NT2/D1 (cell line): ENCODE data around the gene LMBR1L.

ENCODE experiments used
- SUZ12 ChIP-seq: IDR thresholded peaks from 2 replicates; pipeline ENCODE4 v1.6.1; 2011; ENCODE audit not compliant: insufficient read length, insufficient read depth; ENCODE audit errors: extremely low read depth
- YY1 ChIP-seq: IDR thresholded peaks from 2 replicates; pipeline ENCODE4 v1.6.1; 2011; ENCODE audit not compliant: insufficient read length, insufficient read depth
- ZNF274 ChIP-seq: IDR thresholded peaks from 2 replicates; pipeline ENCODE4 v1.6.1; 2011; ENCODE audit warnings: mild to moderate bottlenecking, low read depth, low read length

DNA sequence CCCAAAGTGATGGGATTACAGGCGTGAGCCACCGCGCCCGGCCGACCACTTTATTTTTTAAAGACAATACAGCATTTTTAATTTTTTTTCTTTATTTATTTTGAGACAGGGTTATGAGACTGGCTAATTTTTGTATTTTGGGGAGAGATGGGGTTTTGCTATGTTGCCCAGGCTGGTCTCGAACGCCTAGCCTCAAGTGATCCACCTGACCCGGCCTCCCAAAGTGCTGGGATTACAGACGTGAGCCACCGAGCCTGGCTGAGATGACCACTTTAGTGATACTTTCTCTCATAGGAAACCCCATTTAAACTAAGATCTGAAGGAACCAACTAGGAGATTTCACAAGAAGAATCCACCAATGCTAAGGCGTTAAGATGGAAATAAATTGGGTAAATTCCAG is 39.7 kb downstream of the LMBR1L start:
- no peak for TF ChIP-seq YY1
- no peak for TF ChIP-seq ZNF274
- TF ChIP-seq SUZ12 = no peak
